SIG-M5 treated with dmso at 0.1 percent for 504 hours (cell line): ENCODE data around the gene ZP2.
A peak's percentile ranks its signal among the peaks of the same experiment; 100 is the strongest.
"Not testable (repeated sequence)": the region's sequence is repeated elsewhere in the genome, so short reads cannot be mapped to it uniquely, and the experiment has no call there.

Experiments
- DNase-seq: peaks from one replicate; lab custom pipeline; 2025; ENCODE audit not compliant: unreplicated experiment; lab: John Stamatoyannopoulos, UW

The ZP2 gene

DNA sequence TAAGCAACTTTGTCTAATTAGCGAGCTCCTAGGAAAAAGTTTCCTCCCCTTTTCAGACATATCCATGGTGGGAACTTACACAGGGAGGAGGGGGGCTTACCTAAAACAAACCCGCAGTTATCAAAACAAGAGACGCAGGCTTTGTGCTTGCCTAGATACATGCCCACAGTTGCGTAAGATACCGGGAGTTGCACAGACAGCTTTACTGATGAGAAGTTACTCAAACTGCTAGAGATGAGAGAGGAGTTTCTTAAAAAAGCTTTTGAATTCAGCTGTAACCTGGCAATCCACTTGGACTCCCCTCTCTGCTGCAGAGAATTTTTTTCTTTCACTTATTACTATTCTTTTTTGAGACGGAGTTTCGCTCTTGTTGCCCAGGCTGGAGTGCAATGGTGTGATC lies 6.8 kb upstream of the ZP2 start:
- DNase-seq = peak; percentile 67

GRCh38 chr16:21217121-21217520 lies 5.7 kb upstream of the ZP2 start:
- DNase-seq = no peak

DNA sequence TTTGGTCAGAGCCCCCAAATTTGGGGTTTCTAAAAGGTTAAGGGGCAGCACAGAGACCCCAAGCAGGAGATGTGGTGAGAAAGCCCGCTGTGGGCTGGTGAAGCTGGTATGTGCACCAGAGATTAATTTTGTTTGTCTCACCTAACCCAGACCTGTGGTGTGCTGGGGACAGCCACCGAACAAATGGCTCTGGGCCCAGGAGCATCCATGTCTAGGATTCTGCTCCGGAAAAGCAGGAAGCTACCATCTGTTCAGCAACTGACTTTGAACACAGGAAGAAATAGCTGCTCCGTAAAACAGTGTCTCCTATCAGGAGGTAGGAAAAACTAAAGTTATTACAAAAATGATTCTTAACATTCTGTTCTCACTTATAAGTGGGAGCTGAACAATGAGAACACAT lies 2.7 kb upstream of the ZP2 start:
- no peak for DNase-seq

DNA sequence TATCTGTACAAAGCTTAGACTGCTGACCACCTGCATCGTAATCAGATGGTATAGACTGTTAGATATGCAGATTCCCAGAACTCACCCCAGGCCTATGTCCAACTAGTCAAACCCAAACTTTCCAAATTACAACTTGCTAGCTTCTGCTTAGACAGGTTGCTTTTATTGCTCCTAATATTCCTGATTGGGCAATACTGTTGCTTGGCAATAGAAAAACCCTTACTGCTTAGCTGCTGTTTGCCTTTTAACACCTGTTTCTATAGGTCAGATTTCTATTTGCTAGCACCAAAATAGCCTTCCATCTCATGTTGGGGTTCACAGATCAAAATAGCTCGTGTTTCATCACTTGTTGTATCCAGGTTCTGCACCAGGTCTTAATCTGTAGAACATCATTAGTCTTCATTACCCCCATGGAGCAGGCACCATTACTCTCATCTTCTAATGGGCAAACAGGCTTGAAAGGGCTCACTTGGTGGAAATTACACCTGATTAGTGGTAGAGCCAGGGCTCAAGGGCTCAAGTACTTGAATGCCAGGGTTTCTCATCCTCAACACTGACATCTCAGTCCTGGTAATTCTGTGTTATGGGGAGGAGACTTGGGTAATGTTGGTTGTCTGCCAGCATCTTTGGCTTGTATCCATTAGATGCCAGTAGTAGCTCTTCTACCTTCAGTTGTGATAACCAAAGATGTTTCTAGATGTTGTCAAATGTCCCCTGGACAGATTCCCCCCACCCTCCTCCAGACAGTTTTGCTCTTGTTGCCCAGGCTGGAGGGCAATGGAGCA lies 2.7 kb downstream of the ZP2 start:
- DNase-seq = no peak

DNA sequence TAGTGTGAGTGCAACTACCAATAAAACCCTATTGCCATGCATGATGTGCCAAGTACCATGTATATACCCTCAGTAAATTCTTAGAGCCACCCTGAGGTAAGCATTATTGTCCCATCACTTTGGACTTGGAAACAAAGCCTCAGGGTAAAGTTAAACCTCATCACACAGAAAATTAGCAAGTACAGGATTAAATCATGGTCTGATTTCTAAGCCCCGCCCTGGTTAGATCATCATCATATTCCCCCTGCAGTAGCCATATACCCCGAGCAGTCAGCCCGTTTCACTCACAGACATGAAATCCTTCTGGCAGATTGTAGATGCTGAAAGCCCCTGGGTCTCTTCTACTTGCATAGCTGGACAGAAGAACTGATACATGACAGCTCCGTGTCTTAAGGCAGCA lies 4.8 kb downstream of the ZP2 start:
- no peak for DNase-seq

DNA sequence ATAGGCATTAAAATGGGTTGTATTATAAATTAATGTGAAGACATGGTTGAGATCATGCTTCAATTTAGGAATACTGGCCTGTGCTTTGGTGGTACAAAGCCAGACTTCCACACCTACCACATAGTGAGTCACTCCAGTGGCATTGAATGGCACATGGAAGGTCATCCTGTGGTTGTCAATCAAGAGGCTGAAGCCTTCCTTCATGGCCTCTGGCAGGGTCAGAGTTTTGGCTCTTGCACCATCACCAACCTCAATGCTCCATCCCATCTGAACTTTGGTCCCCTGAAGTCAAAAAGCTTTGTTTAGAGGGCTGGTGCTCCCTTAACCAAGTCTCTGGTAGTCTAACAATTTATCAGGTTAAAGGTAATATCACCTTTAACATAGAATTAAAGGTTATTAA lies 6.1 kb downstream of the ZP2 start:
- no peak for DNase-seq

- DNase-seq = no peak
Observed at GRCh38 chr16:21203155-21203797, 8.1 kb downstream of the ZP2 start.

DNA sequence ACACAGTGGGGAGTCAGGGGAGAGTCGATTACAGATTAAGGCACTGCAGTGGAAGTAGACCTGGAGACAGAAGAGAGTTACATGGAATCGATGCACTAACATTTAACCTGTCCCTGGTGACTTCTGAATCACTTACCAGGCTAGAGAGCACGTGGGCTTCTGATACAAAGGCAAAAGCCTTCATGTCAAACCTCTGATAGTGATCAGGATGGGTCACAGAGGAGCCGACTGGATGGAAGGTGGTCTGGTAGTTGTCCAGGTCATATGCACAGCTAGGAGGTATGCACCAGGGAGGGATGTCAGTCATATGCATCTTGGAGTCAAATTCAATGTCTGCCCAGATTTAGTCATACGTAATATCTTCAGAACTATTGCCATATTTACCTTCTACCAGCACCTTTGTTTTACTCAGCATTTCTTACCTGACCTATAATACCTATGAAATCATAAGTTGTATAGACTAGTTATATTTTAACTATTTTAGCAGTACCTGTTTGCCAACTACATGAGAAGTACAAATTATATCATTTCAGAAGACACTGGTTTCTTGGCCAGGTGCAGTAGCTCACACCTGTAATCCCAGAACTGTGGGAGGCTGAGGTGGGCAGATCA lies 11.7 kb downstream of the ZP2 start:
- DNase-seq = no peak

DNA sequence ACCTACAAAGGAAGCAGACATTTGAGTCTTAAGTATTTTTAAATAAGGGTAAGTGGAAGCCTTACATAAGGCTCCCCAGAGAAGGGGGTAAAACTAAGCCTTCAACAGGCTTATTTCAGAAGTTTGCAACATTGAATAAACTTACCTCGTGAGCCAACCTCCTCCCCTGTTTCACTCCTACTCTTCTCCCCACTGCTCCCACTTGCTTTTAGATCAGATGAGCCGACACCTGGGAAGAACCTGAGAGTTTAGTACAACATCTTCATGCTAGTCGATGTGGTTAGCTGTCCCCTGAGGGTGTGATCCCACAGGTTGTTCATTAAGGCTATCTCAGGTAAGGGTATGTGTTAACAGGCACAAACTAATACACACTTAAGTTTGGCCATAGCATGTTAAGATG lies 13.8 kb downstream of the ZP2 start:
- DNase-seq = no peak

GRCh38 chr16:21197112-21197511 lies 14.3 kb downstream of the ZP2 start:
- no peak for DNase-seq

GRCh38 chr16:21195330-21195729 lies 16.0 kb downstream of the ZP2 start:
- DNase-seq = not testable (repeated sequence)

DNA sequence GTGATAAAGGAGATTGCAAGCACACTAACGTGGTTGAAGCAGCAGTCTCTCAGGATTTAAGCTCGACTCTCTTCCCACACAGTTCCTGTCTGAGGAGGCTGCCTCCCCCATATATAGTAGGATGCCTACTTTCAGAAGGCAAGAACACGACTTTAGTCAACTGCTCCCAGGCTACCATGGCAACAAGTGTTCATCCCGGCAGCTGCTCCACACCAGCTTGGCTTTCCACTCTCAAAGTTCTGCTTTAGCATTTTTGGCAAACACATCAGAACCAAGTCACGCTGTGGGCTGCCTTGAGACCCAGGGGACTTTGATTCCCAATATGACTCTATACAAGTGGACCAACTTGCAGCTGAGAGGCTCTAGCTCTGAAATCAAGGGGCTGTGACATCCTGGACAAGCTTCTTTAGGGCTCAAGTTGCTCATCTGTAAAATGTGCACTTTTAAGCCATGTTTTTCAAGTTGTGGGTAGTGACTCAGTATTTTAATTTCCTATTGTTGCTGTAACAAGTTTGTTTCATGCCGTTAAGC lies 16.5 kb downstream of the ZP2 start:
- DNase-seq = no peak

DNA sequence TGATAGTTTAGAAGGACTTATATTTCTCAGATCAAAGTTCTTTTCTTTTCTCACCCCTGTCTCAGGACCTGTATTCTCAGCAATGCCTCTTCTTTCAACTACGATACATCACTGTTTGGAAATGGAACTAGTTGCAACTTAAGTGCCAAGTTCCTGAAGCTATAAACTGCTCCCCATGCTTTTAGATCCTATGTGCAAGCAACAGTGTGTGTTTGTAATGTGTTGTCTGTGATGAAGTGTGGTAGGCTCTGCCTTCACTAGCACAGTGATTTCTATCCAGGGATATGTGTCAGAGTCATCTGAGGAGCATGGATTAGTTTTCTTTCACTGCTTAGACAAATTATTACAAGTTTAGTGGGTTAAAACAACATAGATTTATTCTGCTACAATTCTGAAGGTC lies 18.4 kb downstream of the ZP2 start:
- no peak for DNase-seq

GRCh38 chr16:21190599-21190998 lies 20.8 kb downstream of the ZP2 start:
- no peak for DNase-seq

GRCh38 chr16:21190013-21190412 lies 21.4 kb downstream of the ZP2 start:
- no peak for DNase-seq

- DNase-seq = no peak
Observed at GRCh38 chr16:21189311-21189710, 22.1 kb downstream of the ZP2 start.

- no peak for DNase-seq
Observed at GRCh38 chr16:21186326-21186691, 25.1 kb downstream of the ZP2 start.

GRCh38 chr16:21185659-21186325 lies 25.6 kb downstream of the ZP2 start:
- no peak for DNase-seq

DNA sequence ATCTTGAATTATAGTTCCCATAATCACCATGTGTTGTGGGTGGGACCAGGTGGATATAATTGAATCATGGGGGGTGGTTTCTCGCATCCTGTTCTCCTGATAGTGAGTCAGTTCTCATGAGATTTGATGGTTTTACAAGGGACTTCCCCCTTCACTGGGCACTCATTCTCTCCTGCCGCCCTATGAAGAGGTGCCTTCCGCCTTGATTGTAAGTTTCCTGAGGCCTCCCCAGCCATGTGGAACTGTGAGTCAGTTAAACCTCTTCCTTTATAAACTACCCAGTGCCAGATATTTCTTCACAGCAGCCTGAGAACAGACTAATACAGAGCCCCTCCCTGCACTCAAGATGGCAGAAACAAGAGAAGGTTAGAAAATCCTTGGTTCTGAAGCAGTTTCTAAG lies 26.5 kb downstream of the ZP2 start:
- DNase-seq = no peak

- DNase-seq = no peak
Observed at GRCh38 chr16:21183995-21184394, 27.4 kb downstream of the ZP2 start.

- no peak for DNase-seq
Observed at GRCh38 chr16:21179983-21180365, 31.4 kb downstream of the ZP2 start.
